ENCODE measurements around the gene SRMS.

DNA sequence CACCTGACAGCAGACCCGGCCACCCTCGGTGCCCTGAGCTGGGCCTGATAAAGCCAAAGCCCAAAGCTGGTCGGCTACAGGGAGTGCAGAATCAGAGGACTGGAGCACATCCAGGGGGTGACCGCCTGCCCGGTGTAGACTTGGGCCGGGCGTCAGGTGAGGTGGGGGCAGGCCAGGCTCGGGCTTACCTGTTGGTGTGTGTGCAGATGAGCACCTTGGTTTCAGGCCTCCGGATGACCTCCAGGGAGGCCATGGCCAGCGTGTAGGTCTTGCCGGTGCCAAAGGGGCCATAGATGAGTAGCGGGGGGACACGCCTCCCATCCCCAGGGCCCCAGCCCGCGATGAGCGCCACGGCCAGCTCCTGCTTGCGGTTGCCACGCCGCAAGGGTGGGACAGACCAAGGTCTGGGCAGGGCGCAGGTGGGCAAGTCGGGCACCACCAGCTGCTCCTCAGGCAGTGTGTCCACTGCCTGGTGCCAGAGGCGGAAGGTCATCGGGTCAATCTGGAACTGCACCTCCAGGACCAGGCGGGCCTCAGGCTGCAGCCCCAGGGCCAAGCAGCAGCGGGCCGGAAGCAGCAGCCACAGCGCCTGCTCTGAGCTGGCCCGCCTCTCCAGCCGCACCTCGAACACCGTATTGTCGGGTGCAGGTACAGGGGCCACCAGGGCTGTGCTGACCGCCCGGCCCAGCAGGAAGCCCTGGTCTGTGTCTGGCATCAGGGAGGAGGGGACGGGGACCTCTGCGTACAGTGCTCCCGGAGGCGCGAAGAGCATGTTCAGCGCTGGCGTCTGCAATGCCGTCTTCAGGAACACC, 20.8 kb upstream of the SRMS start:
- TF ChIP-seq, protein P1, sequence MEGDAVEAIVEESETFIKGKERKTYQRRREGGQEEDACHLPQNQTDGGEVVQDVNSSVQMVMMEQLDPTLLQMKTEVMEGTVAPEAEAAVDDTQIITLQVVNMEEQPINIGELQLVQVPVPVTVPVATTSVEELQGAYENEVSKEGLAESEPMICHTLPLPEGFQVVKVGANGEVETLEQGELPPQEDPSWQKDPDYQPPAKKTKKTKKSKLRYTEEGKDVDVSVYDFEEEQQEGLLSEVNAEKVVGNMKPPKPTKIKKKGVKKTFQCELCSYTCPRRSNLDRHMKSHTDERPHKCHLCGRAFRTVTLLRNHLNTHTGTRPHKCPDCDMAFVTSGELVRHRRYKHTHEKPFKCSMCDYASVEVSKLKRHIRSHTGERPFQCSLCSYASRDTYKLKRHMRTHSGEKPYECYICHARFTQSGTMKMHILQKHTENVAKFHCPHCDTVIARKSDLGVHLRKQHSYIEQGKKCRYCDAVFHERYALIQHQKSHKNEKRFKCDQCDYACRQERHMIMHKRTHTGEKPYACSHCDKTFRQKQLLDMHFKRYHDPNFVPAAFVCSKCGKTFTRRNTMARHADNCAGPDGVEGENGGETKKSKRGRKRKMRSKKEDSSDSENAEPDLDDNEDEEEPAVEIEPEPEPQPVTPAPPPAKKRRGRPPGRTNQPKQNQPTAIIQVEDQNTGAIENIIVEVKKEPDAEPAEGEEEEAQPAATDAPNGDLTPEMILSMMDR (conservative IDR thresholded peaks at IDR 0.05 in 1 of 2, IDR thresholded peaks at IDR 0.05 in 1 of 2; ENCODE audit: low read depth in 1 of 2, low read length in 2 of 2), result no peak
- TF ChIP-seq EZH2 (IDR thresholded peaks at IDR 0.05; ENCODE audit: low read length, missing control alignments), result no peak
